ENCODE results near the gene SLC22A16. TPM values are rescaled to one million over a fixed set of nuclear protein-coding genes. Genes with fewer than 3 reads are reported as not detected.
"Not testable (repeated sequence)": the region's sequence is repeated elsewhere in the genome, so short reads cannot be mapped to it uniquely, and the experiment has no call there.

The SLC22A16 gene
- polyA plus RNA-seq, 1 of the 3 experiments (the other 2 are of a cell fraction) = not detected

DNA sequence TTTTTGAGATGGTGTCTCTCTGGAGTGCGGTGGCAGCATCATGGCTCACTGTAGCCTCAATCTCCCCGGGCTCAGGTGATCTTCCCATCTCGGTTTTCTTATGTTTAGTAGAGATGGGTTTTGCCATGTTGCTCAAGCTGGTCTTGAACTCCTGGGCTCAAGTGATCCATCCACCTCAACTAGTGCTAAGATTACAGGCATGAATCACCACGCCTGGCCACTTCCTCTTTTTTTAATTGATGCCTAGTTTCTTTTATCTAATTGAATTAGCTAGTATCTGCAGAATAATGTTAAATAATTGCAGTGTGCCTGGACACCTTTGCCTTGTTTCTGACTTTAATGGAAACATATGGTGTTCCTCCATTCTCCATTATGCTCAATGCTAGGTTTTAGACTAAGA is 38.4 kb upstream of the SLC22A16 start (continued):
- TF ChIP-seq TEAD4 (IDR thresholded peaks at IDR 0.05; ENCODE audit: borderline replicate concordance, insufficient read depth) (no peak), GABPA (IDR thresholded peaks at IDR 0.05; ENCODE audit: low read depth) (no peak)
- TF ChIP-seq, protein P1, sequence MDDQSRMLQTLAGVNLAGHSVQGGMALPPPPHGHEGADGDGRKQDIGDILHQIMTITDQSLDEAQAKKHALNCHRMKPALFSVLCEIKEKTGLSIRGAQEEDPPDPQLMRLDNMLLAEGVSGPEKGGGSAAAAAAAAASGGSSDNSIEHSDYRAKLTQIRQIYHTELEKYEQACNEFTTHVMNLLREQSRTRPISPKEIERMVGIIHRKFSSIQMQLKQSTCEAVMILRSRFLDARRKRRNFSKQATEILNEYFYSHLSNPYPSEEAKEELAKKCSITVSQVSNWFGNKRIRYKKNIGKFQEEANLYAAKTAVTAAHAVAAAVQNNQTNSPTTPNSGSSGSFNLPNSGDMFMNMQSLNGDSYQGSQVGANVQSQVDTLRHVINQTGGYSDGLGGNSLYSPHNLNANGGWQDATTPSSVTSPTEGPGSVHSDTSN (IDR thresholded peaks at IDR 0.05) = no peak

DNA sequence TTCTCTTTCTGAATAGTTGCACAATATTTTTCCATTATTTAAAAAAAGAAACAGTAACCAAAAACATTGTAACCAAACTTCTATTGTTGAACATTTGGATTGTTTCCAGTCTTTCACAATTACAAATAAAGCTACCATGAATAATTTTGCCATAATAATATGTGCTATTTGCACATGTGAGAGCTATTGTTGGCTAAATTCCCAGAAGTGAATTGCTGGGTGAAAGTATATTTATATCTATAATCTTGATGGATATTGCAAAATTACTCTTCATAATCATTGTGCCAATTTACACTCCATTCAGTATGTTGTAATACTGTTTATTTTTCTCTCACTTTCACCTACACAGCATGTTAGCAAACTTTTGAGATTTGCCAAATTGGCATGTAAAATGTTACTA is 36.6 kb upstream of the SLC22A16 start:
- no peaks in the 10 kb centered on the region for H3K9me2 ChIP-seq
- TF ChIP-seq, protein P2, sequence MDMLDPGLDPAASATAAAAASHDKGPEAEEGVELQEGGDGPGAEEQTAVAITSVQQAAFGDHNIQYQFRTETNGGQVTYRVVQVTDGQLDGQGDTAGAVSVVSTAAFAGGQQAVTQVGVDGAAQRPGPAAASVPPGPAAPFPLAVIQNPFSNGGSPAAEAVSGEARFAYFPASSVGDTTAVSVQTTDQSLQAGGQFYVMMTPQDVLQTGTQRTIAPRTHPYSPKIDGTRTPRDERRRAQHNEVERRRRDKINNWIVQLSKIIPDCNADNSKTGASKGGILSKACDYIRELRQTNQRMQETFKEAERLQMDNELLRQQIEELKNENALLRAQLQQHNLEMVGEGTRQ (IDR thresholded peaks at IDR 0.05; ENCODE audit: borderline replicate concordance, low read depth, low read length) = no peak
- TF ChIP-seq ELF1 (IDR thresholded peaks at IDR 0.05) = no peak
- no peak for TF ChIP-seq TCF12 (IDR thresholded peaks at IDR 0.05)
- no peak for TF ChIP-seq EZH2phosphoT487 (IDR thresholded peaks at IDR 0.05; ENCODE audit: borderline replicate concordance, low read depth)

DNA sequence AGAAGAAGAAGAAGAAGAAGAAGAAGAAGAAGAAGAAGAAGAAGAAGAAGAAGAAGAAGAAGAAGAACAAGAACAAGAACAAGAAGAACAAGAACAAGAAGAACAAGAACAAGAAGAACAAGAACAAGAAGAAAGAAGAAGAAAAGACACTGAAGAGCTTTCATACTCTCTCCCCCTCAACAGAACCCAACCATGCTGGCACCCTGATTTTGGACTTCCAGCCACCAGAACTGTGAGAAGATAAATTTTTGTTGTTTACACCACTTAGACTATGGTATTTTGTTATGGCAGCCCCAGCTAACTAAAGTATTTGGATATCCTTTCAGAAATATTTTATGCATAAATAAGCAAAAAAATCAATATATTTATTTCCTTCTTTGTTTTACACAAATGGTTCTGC is 36.1 kb upstream of the SLC22A16 start:
- H3K4me3 ChIP-seq (ENCODE audit: low read depth in 2 of 2, low read length in 1 of 2); DNase-seq; H4K20me1 ChIP-seq (ENCODE audit: insufficient read depth); H3K27me3 ChIP-seq (ENCODE audit: insufficient read depth); H3K79me2 ChIP-seq (ENCODE audit: insufficient read depth); POLR2A ChIA-PET; H2AFZ ChIP-seq (ENCODE audit: low read depth); H3F3A ChIP-seq (replicated peaks; ENCODE audit: insufficient read depth); H3K9ac ChIP-seq; CTCF ChIA-PET; H3K36me3 ChIP-seq (replicated peaks in 1 of 2; ENCODE audit: control insufficient read depth in 1 of 2, insufficient read depth in 2 of 2, low read length in 1 of 2); H3K9me3 ChIP-seq; H3K4me2 ChIP-seq; H3K9me2 ChIP-seq; H3K27ac ChIP-seq (ENCODE audit: low read depth in 2 of 2, low read length in 1 of 2): not testable (repeated sequence)
- H3K4me1 ChIP-seq (ENCODE audit: control insufficient read depth in 1 of 2, insufficient read depth in 2 of 2, low read depth in 1 of 2, low read length in 1 of 2) = peaks cover 0 to 10% of the 10 kb centered on the region in 2 experiments; a peak in 1 of 4 replicates

More for the DNA sequence above, 36.6 kb upstream of the SLC22A16 start:
- H3K27ac ChIP-seq (ENCODE audit: low read depth in 2 of 2, low read length in 1 of 2) = no peak overlapping the region
- DNase-seq = no peak
- CTCF ChIA-PET = no interaction called here
- no peaks in the 10 kb centered on the region for H4K20me1 ChIP-seq (ENCODE audit: insufficient read depth)
- H3K79me2 ChIP-seq (ENCODE audit: insufficient read depth) = no peaks in the 10 kb centered on the region
- peaks cover 0 to 10% of the 10 kb centered on the region in 2 experiments; a peak in 1 of 4 replicates for H3K4me1 ChIP-seq (ENCODE audit: control insufficient read depth in 1 of 2, insufficient read depth in 2 of 2, low read depth in 1 of 2, low read length in 1 of 2)
- H3K36me3 ChIP-seq (replicated peaks in 1 of 2; ENCODE audit: control insufficient read depth in 1 of 2, insufficient read depth in 2 of 2, low read length in 1 of 2) = no peaks in the 10 kb centered on the region
- no peak overlapping the region for H3K4me2 ChIP-seq
- no peaks in the 10 kb centered on the region for H3K27me3 ChIP-seq (ENCODE audit: insufficient read depth)
- POLR2A ChIA-PET = no interaction called here
- no peaks in the 10 kb centered on the region for H3K9me3 ChIP-seq
- H3K9ac ChIP-seq = no peak overlapping the region
- H3F3A ChIP-seq (replicated peaks; ENCODE audit: insufficient read depth) = peaks cover 7% of the 10 kb centered on the region
- H2AFZ ChIP-seq (ENCODE audit: low read depth) = no peak overlapping the region
- H3K4me3 ChIP-seq (ENCODE audit: low read depth in 2 of 2, low read length in 1 of 2) = no peak overlapping the region

DNA sequence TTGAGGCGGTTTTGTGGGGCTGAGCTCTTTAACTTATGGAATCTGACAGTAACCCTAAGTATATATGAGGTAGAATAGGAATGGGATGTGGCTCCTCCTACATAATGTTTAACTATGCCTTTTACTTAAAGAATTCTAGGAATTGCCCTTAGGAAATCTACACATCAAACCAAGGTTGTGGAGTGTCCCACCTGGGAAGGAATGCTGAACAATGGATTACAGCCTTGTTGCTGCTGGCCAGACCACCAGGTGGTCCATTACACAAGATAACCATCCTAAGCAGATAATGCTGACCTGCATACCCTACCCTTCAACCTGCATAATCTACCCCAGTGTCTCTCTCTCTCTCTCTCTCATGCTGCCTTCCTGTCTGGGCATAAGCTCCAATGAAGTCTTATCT is 35.0 kb upstream of the SLC22A16 start:
- H3K36me3 ChIP-seq (replicated peaks in 1 of 2; ENCODE audit: control insufficient read depth in 1 of 2, insufficient read depth in 2 of 2, low read length in 1 of 2) = no peaks in the 10 kb centered on the region
- H3K9me2 ChIP-seq = no peaks in the 10 kb centered on the region
- POLR2A ChIA-PET = no interaction called here
- H3K27ac ChIP-seq (ENCODE audit: low read depth in 2 of 2, low read length in 1 of 2) = no peak overlapping the region
- no peak for DNase-seq
- no peaks in the 10 kb centered on the region for H3K27me3 ChIP-seq (ENCODE audit: insufficient read depth)
- H3K4me2 ChIP-seq = no peak overlapping the region
- H3K4me1 ChIP-seq (ENCODE audit: control insufficient read depth in 1 of 2, insufficient read depth in 2 of 2, low read depth in 1 of 2, low read length in 1 of 2) = peaks cover 0 to 10% of the 10 kb centered on the region in 2 experiments; a peak in 1 of 4 replicates
- H2AFZ ChIP-seq (ENCODE audit: low read depth) = no peak overlapping the region
- H3F3A ChIP-seq (replicated peaks; ENCODE audit: insufficient read depth) = peaks cover 7% of the 10 kb centered on the region
- WGBS (ENCODE audit: low lambda C conversion rate) = 86% methylated on average over 1 of the region's 1 CpG
- H3K4me3 ChIP-seq (ENCODE audit: low read depth in 2 of 2, low read length in 1 of 2) = no peak overlapping the region
- TF ChIP-seq GATA2 (CRISPR knock-in tag; IDR thresholded peaks at IDR 0.05) (no peak), FOSL2 (IDR thresholded peaks at IDR 0.05; ENCODE audit: borderline replicate concordance, low read depth) (no peak), TAF1 (IDR thresholded peaks at IDR 0.05; ENCODE audit: borderline replicate concordance, low read depth, low read length) (no peak), ELF1 (IDR thresholded peaks at IDR 0.05) (no peak), MXI1 (IDR thresholded peaks at IDR 0.05; ENCODE audit: low read depth, low read length) (no peak), NFIC (IDR thresholded peaks at IDR 0.05; ENCODE audit: borderline replicate concordance) (no peak), RFX5 (IDR thresholded peaks at IDR 0.05; ENCODE audit: low read length) (no peak), EZH2phosphoT487 (IDR thresholded peaks at IDR 0.05; ENCODE audit: borderline replicate concordance, low read depth) (no peak), TCF12 (IDR thresholded peaks at IDR 0.05) (no peak), TEAD4 (IDR thresholded peaks at IDR 0.05; ENCODE audit: borderline replicate concordance, insufficient read depth) (no peak)
- TF ChIP-seq, protein P2 (IDR thresholded peaks at IDR 0.05; ENCODE audit: borderline replicate concordance, low read depth, low read length) = no peak
- TF ChIP-seq, protein P3, sequence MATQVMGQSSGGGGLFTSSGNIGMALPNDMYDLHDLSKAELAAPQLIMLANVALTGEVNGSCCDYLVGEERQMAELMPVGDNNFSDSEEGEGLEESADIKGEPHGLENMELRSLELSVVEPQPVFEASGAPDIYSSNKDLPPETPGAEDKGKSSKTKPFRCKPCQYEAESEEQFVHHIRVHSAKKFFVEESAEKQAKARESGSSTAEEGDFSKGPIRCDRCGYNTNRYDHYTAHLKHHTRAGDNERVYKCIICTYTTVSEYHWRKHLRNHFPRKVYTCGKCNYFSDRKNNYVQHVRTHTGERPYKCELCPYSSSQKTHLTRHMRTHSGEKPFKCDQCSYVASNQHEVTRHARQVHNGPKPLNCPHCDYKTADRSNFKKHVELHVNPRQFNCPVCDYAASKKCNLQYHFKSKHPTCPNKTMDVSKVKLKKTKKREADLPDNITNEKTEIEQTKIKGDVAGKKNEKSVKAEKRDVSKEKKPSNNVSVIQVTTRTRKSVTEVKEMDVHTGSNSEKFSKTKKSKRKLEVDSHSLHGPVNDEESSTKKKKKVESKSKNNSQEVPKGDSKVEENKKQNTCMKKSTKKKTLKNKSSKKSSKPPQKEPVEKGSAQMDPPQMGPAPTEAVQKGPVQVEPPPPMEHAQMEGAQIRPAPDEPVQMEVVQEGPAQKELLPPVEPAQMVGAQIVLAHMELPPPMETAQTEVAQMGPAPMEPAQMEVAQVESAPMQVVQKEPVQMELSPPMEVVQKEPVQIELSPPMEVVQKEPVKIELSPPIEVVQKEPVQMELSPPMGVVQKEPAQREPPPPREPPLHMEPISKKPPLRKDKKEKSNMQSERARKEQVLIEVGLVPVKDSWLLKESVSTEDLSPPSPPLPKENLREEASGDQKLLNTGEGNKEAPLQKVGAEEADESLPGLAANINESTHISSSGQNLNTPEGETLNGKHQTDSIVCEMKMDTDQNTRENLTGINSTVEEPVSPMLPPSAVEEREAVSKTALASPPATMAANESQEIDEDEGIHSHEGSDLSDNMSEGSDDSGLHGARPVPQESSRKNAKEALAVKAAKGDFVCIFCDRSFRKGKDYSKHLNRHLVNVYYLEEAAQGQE (IDR thresholded peaks at IDR 0.05; ENCODE audit: low read depth, low read length) = no peak
- no peak overlapping the region for H3K9ac ChIP-seq
- H3K9me3 ChIP-seq = no peaks in the 10 kb centered on the region
- no peaks in the 10 kb centered on the region for H4K20me1 ChIP-seq (ENCODE audit: insufficient read depth)
- no peaks in the 10 kb centered on the region for H3K79me2 ChIP-seq (ENCODE audit: insufficient read depth)
- CTCF ChIA-PET = no interaction called here

Measured in SK-N-SH (cell line).